Measurements from ENCODE around the gene CHRNE. TPM values are rescaled to one million over a fixed set of nuclear protein-coding genes. Genes with fewer than 3 reads are reported as not detected.

The CHRNE gene
- polyA plus RNA-seq, 1 donor from 2014 or later: 0.25 TPM

GRCh38 chr17:4901648-4902344 is 1.1 kb downstream of the CHRNE start:
- H3K36me3 ChIP-seq (ENCODE audit: insufficient read depth, low read length): no peaks in the 10 kb centered on the region
- H3K4me2 ChIP-seq (ENCODE audit: low read length): no peak overlapping the region
- no peaks in the 10 kb centered on the region for H3F3A ChIP-seq (ENCODE audit: insufficient read depth, low read length, poor library complexity, severe bottlenecking)
- no peak overlapping the region for H3K4me3 ChIP-seq (ENCODE audit: low read length)
- no peak overlapping the region for H2AFZ ChIP-seq (ENCODE audit: low read depth, low read length)
- H3K27ac ChIP-seq (ENCODE audit: low read length): no peak overlapping the region
- H3K9me2 ChIP-seq (ENCODE audit: insufficient read depth, low read length): no peaks in the 10 kb centered on the region
- H3K79me2 ChIP-seq (replicated peaks; ENCODE audit: insufficient read depth, low read length): no peaks in the 10 kb centered on the region
- TF ChIP-seq MXI1 (conservative IDR thresholded peaks at IDR 0.05; ENCODE audit: poor library complexity, severe bottlenecking): no peak
- TF ChIP-seq CTCF (IDR thresholded peaks at IDR 0.05; ENCODE audit: poor library complexity, severe bottlenecking): no peak
- no peak for TF ChIP-seq TAF1 (IDR thresholded peaks at IDR 0.05; ENCODE audit: low read depth)
- no peak for TF ChIP-seq POLR2AphosphoS5 (IDR thresholded peaks at IDR 0.05)
- no peak for TF ChIP-seq REST (IDR thresholded peaks at IDR 0.05; ENCODE audit: borderline replicate concordance)
- H3K27me3 ChIP-seq (ENCODE audit: insufficient read depth, low read depth, low read length): no peaks in the 10 kb centered on the region
- no peaks in the 10 kb centered on the region for H3K9me3 ChIP-seq (ENCODE audit: low read length)
- no peaks in the 10 kb centered on the region for H4K20me1 ChIP-seq (ENCODE audit: insufficient read depth)
- no peak overlapping the region for H3K9ac ChIP-seq (ENCODE audit: low read length)

GRCh38 chr17:4901108-4901647 is 1.7 kb downstream of the CHRNE start:
- Histone ChIP-seq H3K9ac (ENCODE audit: low read length) (no peak overlapping the region), H3K9me3 (ENCODE audit: low read length) (no peaks in the 10 kb centered on the region), H3K79me2 (replicated peaks; ENCODE audit: insufficient read depth, low read length) (no peaks in the 10 kb centered on the region), H2AFZ (ENCODE audit: low read depth, low read length) (no peak overlapping the region), H3K27me3 (ENCODE audit: insufficient read depth, low read depth, low read length) (no peaks in the 10 kb centered on the region), H4K20me1 (ENCODE audit: insufficient read depth) (no peaks in the 10 kb centered on the region), H3K27ac (ENCODE audit: low read length) (no peak overlapping the region), H3K36me3 (ENCODE audit: insufficient read depth, low read length) (no peaks in the 10 kb centered on the region), H3F3A (ENCODE audit: insufficient read depth, low read length, poor library complexity, severe bottlenecking) (no peaks in the 10 kb centered on the region), H3K4me2 (ENCODE audit: low read length) (no peak overlapping the region), H3K4me3 (ENCODE audit: low read length) (no peak overlapping the region), H3K9me2 (ENCODE audit: insufficient read depth, low read length) (no peaks in the 10 kb centered on the region)
- TF ChIP-seq SMC3 (conservative IDR thresholded peaks at IDR 0.05; ENCODE audit: poor library complexity): no peak
- TF ChIP-seq EP300 (conservative IDR thresholded peaks at IDR 0.05; ENCODE audit: poor library complexity, severe bottlenecking): no peak
- TF ChIP-seq REST (IDR thresholded peaks at IDR 0.05; ENCODE audit: borderline replicate concordance): no peak
- no peak for TF ChIP-seq POLR2AphosphoS5 (IDR thresholded peaks at IDR 0.05)
- TF ChIP-seq RAD21 (conservative IDR thresholded peaks at IDR 0.05): no peak
- TF ChIP-seq MXI1 (conservative IDR thresholded peaks at IDR 0.05; ENCODE audit: poor library complexity, severe bottlenecking): no peak

Data from neural cell (in vitro differentiated cells).